ENCODE data around the gene USP7.

GRCh38 chr16:8961811-8962390, 1.8 kb downstream of the USP7 start:
- TF ChIP-seq EP300 (IDR thresholded peaks at IDR 0.05) (no peak), CTCF (IDR thresholded peaks at IDR 0.05) (no peak)

Measured in upper lobe of left lung (tissue), 4 donors.